ENCODE results near the gene UBE2G1.

Gene UBE2G1

DNA sequence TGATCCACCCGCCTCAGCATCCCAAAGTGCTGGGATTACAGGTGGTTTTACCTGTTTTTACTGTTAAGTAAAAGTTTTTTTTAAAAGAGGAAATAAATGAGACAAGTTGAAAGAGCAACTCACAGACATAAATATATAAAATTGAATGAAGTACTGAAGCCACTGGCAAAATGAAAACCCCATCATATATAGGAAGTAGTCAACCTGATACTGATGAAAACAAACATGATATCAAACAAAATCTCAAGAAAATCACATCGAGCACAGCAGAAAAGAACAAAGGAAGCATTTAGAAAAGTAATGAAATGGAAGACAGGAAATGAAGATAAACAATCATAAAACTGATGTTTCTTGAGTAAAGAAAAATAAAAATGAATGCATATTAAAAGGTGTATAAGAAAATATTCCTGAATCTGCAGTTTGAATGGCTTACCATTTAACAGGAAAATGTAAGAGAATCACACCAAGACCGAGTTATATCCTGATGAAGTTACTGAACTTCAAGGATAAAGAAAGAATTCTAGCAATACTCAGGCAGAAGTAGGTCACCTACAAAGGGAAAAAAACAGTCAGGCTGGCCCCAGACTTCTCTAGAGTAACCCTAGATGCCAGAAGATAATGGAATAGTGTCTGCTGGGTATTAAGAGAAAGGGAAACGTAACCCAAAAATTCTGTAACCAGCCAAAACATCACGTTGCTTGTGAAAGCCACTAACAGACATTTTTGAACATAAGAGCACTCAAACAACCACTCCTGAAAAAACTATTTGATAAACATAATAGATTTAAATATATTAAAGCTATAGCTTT is 31.5 kb downstream of the UBE2G1 start:
- intact Hi-C loops (cut with micrococcal nuclease), result no loop called here
- Mint-ChIP-seq H3K9me3 (no peaks in the 10 kb centered on the region), H3K4me1 (ENCODE audit: low read depth) (peaks cover 25% of the 10 kb centered on the region), H3K27me3 (no peaks in the 10 kb centered on the region), H3K4me3 (no peak overlapping the region), H3K27ac (no peak overlapping the region), H3K36me3 (ENCODE audit: low read depth) (no peaks in the 10 kb centered on the region)

DNA sequence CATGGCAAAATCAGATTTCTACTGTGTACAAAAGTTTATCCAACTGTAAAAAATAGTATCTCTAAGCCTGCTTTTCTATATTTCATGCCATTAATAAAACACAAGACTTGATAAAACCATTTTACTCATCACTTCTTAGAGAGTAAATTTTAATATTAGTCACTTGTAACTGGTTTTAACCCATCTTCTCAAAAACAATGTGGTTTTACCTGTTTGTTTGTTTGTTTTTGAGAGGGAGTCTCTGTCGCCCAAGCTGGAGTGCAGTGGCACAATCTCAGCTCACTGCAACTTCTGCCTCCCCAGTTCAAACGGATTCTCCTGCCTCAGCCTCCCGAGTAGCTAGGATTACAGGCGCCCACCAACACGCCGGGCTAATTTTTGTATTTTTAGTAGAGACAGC is 32.1 kb downstream of the UBE2G1 start:
- Mint-ChIP-seq H3K36me3 (ENCODE audit: low read depth) (peaks cover under 1% of the 10 kb centered on the region), H3K27ac (no peak overlapping the region), H3K9me3 (no peaks in the 10 kb centered on the region), H3K4me1 (ENCODE audit: low read depth) (peaks cover 25% of the 10 kb centered on the region), H3K4me3 (no peak overlapping the region), H3K27me3 (no peaks in the 10 kb centered on the region)
- intact Hi-C loops (cut with micrococcal nuclease), result no loop called here

DNA sequence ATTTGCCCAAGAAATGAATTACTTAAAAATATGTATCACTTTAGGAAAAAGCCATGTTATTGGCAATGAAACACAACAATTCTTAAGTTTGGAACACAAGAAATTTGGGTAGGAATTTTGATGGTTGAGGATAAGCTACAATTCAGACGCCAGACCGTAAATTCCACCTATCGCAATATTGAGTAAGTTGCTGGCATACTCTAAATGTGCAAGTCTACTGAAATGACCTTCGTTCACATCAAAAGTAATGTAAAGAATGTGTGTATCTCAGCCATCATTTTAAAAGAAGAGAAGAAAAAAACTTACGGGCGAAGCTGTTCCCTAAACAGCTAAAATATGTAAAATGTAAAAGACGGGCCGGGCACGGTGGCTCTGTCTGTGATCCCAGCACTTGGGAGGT is 33.4 kb downstream of the UBE2G1 start:
- Mint-ChIP-seq H3K36me3 (ENCODE audit: low read depth) (peaks cover 7% of the 10 kb centered on the region), H3K4me3 (no peak overlapping the region), H3K27ac (no peak overlapping the region), H3K4me1 (ENCODE audit: low read depth) (peaks cover 25% of the 10 kb centered on the region), H3K27me3 (no peaks in the 10 kb centered on the region), H3K9me3 (no peaks in the 10 kb centered on the region)
- intact Hi-C loops (cut with micrococcal nuclease), result no loop called here

DNA sequence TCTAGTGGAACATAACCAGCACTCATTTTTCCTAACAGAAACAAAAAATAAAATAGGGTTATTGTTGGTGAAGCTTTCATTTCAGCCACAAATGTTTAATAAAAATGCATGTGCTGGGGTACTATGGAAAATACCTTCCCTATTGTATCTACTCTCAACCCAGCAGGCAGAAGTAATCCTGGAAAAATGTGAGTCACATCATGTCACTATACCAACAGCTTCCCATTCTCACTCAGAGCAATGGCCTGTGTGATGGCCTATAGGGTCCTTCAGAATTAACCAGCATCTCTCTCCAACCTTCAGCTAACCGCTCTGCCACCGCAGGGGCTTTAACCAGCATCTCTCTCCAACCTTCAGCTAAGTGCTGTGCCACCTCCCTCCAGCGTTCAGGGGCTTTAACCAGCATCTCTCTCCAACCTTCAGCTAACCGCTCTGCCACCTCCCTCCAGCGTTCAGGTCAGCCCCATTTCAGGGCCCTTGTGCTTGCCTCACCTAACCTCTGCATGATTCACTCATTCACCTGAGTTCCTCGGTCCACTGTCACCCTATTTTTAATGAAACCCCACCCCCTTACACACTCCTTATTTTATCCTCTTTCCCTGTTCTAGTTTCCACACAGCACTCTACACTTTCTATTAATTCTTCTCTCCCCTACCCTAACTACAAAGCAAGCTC is 34.0 kb downstream of the UBE2G1 start:
- peaks cover 12% of the 10 kb centered on the region for H3K36me3 Mint-ChIP-seq (ENCODE audit: low read depth)
- no peaks in the 10 kb centered on the region for H3K9me3 Mint-ChIP-seq
- no peak overlapping the region for H3K4me3 Mint-ChIP-seq
- H3K27ac Mint-ChIP-seq, result no peak overlapping the region
- no peaks in the 10 kb centered on the region for H3K27me3 Mint-ChIP-seq
- peaks cover 25% of the 10 kb centered on the region for H3K4me1 Mint-ChIP-seq (ENCODE audit: low read depth)
- intact Hi-C loops (cut with micrococcal nuclease), result no loop called here

DNA sequence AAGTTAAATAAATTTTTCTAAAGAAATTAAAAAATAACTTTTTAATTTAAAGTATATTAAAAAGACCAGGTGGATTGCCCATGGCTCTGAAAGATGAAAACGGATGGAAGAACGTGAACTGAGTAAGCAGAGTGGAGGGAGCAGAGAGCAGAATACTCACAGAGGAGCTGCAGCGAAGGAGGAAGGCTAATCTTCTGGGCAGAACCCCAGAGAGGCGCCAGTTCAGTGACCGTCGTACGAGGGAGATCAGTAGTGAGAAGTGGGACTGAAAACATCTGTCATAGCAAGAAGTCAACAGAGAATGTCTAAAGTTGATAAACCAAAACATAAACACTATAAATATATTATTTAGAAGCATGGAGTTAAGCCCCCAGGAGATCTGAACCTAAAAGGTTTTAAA is 34.9 kb downstream of the UBE2G1 start:
- H3K9me3 Mint-ChIP-seq, result no peaks in the 10 kb centered on the region
- H3K27me3 Mint-ChIP-seq, result no peaks in the 10 kb centered on the region
- peaks cover 21% of the 10 kb centered on the region for H3K4me1 Mint-ChIP-seq (ENCODE audit: low read depth)
- H3K27ac Mint-ChIP-seq, result no peak overlapping the region
- intact Hi-C loops (cut with micrococcal nuclease), result no loop called here
- no peak overlapping the region for H3K4me3 Mint-ChIP-seq
- peaks cover 17% of the 10 kb centered on the region for H3K36me3 Mint-ChIP-seq (ENCODE audit: low read depth)

DNA sequence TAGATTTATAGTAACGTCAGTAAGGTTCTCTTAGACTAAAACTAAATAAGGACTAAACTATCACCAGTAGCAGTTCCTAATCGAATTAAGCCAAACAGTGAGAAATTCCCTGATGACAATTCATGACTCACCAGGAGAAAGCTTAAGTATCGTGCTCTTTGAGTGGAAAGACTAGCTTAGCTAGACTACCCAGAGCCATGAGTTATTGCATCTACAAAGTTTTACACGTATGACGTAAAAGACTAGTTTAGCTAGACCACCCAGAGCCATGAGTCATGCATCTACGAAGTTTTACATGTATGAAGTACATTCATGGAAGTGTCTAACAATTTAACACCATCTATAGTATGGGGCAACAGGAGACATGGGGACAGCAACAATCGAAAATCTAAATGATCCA is 36.6 kb downstream of the UBE2G1 start:
- Mint-ChIP-seq H3K4me1 (ENCODE audit: low read depth) (peaks cover 18% of the 10 kb centered on the region), H3K27ac (no peak overlapping the region), H3K36me3 (ENCODE audit: low read depth) (peaks cover 17% of the 10 kb centered on the region), H3K9me3 (no peaks in the 10 kb centered on the region), H3K4me3 (no peak overlapping the region), H3K27me3 (no peaks in the 10 kb centered on the region)
- intact Hi-C loops (cut with micrococcal nuclease), result no loop called here

DNA sequence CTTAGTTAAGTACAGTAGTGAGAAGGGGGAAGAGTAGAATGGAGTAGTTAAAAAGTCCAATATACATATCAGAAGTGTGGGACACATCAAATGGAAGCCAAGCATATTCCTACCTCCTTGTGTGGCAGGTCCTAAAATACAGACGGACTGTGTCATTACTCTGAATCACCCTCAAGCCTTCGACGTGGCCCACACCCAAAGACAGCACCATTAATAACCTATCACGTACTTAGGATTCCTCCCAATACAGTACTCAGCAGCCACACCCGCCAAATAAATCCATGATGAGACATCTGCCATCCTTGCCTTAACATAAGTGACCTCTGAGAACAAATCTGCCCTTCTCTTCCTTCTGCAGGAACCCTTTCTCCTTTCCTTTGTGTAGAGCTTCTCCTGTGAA is 38.9 kb downstream of the UBE2G1 start:
- Mint-ChIP-seq H3K4me1 (ENCODE audit: low read depth) (peaks cover 9% of the 10 kb centered on the region), H3K9me3 (no peaks in the 10 kb centered on the region), H3K4me3 (no peak overlapping the region), H3K36me3 (ENCODE audit: low read depth) (peaks cover 17% of the 10 kb centered on the region), H3K27me3 (no peaks in the 10 kb centered on the region), H3K27ac (no peak overlapping the region)
- intact Hi-C loops (cut with micrococcal nuclease), result no loop called here

DNA sequence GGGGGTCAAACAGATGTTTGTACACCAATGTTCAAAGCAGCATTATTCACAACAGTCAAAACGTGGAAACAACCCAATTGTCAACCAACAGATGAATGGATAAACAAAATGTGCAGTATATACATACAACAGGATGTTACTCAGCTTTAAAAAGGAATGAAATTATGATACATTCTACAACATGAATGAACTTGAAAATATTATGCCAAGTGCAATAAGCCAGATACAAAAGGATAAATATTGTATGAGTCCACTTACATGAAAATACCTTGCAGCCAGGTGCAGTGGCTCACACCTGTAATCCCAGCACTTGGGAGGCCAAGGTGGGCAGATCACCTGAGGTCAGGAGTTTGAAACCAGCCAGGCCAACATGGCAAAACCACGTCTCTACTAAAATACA is 39.9 kb downstream of the UBE2G1 start:
- no peaks in the 10 kb centered on the region for H3K27me3 Mint-ChIP-seq
- H3K4me3 Mint-ChIP-seq, result no peak overlapping the region
- no peak overlapping the region for H3K27ac Mint-ChIP-seq
- peaks cover 3% of the 10 kb centered on the region for H3K4me1 Mint-ChIP-seq (ENCODE audit: low read depth)
- H3K36me3 Mint-ChIP-seq (ENCODE audit: low read depth), result peaks cover 17% of the 10 kb centered on the region
- intact Hi-C loops (cut with micrococcal nuclease), result no loop called here
- no peaks in the 10 kb centered on the region for H3K9me3 Mint-ChIP-seq

DNA sequence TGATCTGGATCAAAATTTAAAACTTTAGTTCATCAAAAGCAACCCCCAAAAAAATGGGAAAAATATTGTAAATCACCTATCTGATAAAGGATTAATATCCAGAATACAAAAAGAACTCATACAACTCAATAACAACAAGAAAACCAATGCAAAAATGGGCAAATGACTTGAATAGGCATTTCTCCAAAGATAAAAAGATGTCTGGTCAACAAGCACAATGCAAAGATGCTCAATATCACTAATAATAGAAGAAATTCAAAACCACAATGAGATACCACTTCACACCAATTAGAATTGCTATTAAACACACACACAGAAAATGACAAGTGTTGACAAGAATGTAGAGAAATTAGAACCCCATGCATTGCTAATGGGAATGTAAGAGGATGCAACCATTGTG is 40.4 kb downstream of the UBE2G1 start:
- Mint-ChIP-seq H3K4me3 (no peak overlapping the region), H3K4me1 (ENCODE audit: low read depth) (no peaks in the 10 kb centered on the region), H3K36me3 (ENCODE audit: low read depth) (peaks cover 17% of the 10 kb centered on the region), H3K27me3 (no peaks in the 10 kb centered on the region), H3K9me3 (no peaks in the 10 kb centered on the region), H3K27ac (no peak overlapping the region)
- intact Hi-C loops (cut with micrococcal nuclease), result no loop called here

DNA sequence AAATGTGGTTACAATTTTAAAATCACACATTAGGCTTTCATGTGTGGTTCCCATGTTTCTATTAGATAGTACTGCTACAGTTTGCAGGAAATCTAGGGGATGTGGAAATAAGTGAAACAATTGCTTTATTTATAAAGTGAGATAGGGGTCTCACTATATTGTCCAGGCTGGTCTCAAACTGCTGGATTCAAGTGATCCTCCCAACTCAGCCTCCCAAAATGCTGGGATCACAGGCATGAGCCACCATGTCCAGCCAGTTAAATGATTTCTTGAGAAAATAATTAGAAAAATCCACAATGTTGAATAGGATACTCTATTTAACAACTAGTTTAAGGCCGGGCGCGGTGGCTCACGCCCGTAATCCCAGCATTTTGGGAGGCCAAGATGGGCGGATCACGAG is 42.0 kb downstream of the UBE2G1 start:
- intact Hi-C loops (cut with micrococcal nuclease), result no loop called here

DNA sequence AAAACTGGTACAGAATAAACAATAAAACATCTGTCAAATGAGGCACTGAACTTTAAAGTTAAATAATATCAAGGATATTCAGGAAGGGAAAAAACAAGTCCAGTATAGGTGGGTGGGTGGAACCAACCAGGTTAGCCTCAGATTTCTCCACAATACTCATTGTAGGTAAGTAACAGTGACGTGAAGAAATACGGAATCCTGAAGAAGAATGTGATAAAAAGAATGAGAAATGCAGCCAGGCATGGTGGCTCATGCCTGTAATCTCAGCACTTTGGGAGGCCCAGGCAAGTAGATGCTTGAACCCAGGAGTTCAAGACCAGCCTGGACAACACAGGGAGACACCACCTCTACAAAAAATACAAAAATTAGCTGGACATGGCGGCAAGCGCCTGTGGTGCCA is 47.3 kb downstream of the UBE2G1 start:
- Mint-ChIP-seq H3K4me1 (ENCODE audit: low read depth) (peaks cover 9% of the 10 kb centered on the region), H3K9me3 (no peaks in the 10 kb centered on the region), H3K4me3 (no peak overlapping the region), H3K36me3 (ENCODE audit: low read depth) (peaks cover 6% of the 10 kb centered on the region), H3K27me3 (no peaks in the 10 kb centered on the region), H3K27ac (no peak overlapping the region)
- intact Hi-C loops (cut with micrococcal nuclease), result no loop called here

More for the DNA sequence above, 42.0 kb downstream of the UBE2G1 start:
- H3K9me3 Mint-ChIP-seq, result no peaks in the 10 kb centered on the region
- no peak overlapping the region for H3K4me3 Mint-ChIP-seq
- H3K27me3 Mint-ChIP-seq, result no peaks in the 10 kb centered on the region
- H3K4me1 Mint-ChIP-seq (ENCODE audit: low read depth), result no peaks in the 10 kb centered on the region
- peaks cover 17% of the 10 kb centered on the region for H3K36me3 Mint-ChIP-seq (ENCODE audit: low read depth)
- H3K27ac Mint-ChIP-seq, result no peak overlapping the region

DNA sequence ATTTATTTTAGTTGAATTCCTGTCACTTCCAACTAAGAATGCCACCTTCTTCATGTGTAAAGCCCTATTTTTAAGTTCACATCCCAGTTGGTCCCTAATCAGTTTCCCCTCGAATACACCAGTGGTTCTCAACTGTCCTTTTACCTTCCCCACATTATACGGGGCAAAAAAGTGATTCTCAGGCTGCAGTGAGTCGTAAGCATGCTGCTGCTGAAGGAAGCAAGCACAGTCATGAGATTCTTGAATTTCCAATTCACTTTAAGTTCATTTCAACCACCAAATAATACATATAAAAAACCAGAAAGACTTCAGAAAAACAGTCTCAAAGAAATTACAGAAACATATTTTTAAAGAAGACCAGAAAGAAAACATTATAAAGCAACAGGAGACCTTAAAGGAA is 47.9 kb downstream of the UBE2G1 start:
- Mint-ChIP-seq H3K27ac (no peak overlapping the region), H3K4me1 (ENCODE audit: low read depth) (peaks cover 15% of the 10 kb centered on the region), H3K9me3 (no peaks in the 10 kb centered on the region), H3K36me3 (ENCODE audit: low read depth) (peaks cover 6% of the 10 kb centered on the region), H3K4me3 (no peak overlapping the region), H3K27me3 (no peaks in the 10 kb centered on the region)
- intact Hi-C loops (cut with micrococcal nuclease), result no loop called here

DNA sequence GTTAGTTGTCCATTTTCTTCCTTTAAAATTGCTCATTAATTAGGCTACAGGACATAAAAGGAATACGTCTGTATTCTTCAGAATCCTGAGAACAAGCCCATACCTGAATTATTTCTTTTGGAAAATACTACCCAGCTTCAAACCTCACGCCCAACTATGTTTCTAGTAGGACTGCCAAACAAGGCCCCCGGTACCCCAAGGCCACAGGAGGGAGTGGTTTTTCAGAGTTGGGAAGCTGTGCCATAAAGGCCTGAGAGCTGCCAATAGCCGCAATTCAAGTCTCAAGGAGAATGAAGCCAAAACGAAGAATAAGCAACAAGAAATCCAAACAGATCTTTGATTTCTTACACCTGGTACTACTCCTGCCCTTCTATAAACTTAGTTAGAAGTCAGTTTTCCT is 48.3 kb downstream of the UBE2G1 start:
- no peaks in the 10 kb centered on the region for H3K9me3 Mint-ChIP-seq
- peaks cover 19% of the 10 kb centered on the region for H3K4me1 Mint-ChIP-seq (ENCODE audit: low read depth)
- intact Hi-C loops (cut with micrococcal nuclease), result no loop called here
- no peaks in the 10 kb centered on the region for H3K27me3 Mint-ChIP-seq
- no peak overlapping the region for H3K4me3 Mint-ChIP-seq
- no peak overlapping the region for H3K27ac Mint-ChIP-seq
- H3K36me3 Mint-ChIP-seq (ENCODE audit: low read depth), result peaks cover 6% of the 10 kb centered on the region

DNA sequence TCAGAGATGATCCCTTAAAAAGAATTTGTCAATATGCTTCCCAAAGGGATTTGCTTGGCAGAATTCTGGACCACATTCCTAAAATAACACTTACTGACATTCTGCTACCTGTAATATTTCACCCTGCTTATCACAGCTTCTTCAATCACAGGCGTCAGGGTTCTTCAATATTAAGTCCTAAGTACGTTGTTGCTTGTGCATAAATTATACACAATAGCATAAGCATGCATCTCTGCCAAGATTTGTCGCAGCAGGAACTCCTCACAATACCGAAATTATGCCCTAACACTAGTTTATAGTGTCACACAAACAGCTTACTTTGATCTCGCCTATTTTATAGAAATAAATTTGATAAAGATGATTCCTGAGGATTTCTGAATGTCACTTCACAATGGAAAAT is 48.9 kb downstream of the UBE2G1 start:
- no peaks in the 10 kb centered on the region for H3K9me3 Mint-ChIP-seq
- peaks cover 6% of the 10 kb centered on the region for H3K36me3 Mint-ChIP-seq (ENCODE audit: low read depth)
- no peak overlapping the region for H3K27ac Mint-ChIP-seq
- no peaks in the 10 kb centered on the region for H3K27me3 Mint-ChIP-seq
- peaks cover 25% of the 10 kb centered on the region for H3K4me1 Mint-ChIP-seq (ENCODE audit: low read depth)
- H3K4me3 Mint-ChIP-seq, result no peak overlapping the region
- intact Hi-C loops (cut with micrococcal nuclease), result no loop called here

DNA sequence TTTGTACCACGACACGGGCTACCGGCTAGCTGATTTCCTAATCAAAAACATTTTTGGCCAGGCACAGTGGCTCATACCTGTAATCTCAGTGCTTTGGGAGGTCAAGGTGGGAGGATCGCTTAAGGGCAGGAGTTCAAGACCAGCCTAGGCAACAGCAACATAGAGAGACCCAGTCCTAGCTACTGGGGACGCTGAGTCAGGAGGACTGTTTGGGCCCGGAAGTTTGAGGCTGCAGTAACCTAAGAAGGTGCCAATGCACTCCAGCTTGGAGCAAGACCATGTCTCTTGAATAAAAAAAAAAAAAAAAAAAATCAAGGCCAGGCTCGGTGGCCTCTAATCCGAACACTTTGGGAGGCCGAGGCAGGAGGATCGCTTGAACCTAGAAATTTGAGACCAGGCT is 49.8 kb downstream of the UBE2G1 start:
- H3K36me3 Mint-ChIP-seq (ENCODE audit: low read depth), result peaks cover 6% of the 10 kb centered on the region
- H3K27me3 Mint-ChIP-seq, result no peaks in the 10 kb centered on the region
- H3K4me3 Mint-ChIP-seq, result no peak overlapping the region
- H3K27ac Mint-ChIP-seq, result no peak overlapping the region
- peaks cover 32% of the 10 kb centered on the region for H3K4me1 Mint-ChIP-seq (ENCODE audit: low read depth)
- no peaks in the 10 kb centered on the region for H3K9me3 Mint-ChIP-seq
- intact Hi-C loops (cut with micrococcal nuclease), result no loop called here

Measured in dendritic cell treated with granulocyte-macrophage colony-stimulating factor and Interleukin-4, amounts not matched to agents 40 ng/mL and 50 ng/mL, for 4 days (primary cell).